Endothelial cell of umbilical vein (primary cell): ENCODE results near the gene CHIT1. TPM values are rescaled to one million over a fixed set of nuclear protein-coding genes. Genes with fewer than 3 reads are reported as not detected.
A peak's percentile ranks its signal among the peaks of the same experiment; 100 is the strongest.

Experiments
- BruUV-seq: library from RNA; stranded (reverse); fragments of 400-500 nt; replicated peaks from 2 replicates; lab custom pipeline; 2021; lab: Mats Ljungman, UMichigan
- CTCF ChIA-PET: fragments of 300-600, 350-600 bp; sonication (Branson Sonifier 250); formaldehyde crosslinking; loops from one replicate; lab custom pipeline; 2021; ENCODE audit warnings: antibody characterized with exemption, inconsistent platforms; lab: Charles Lee
- POLR2A ChIA-PET: fragments of 300-600, 350-600 bp; sonication (Branson Sonifier 250); formaldehyde crosslinking; loops from one replicate; lab custom pipeline; 2021; ENCODE audit warnings: antibody characterized with exemption, inconsistent platforms; lab: Charles Lee
- DNase-seq: peaks from one replicate; pipeline ENCODE4 v3.0.0-alpha.2; 2011; ENCODE audit warnings: low read depth, low spot score
- FAIRE-seq: peaks from 2 replicates; lab custom pipeline; 2011; peaks lifted over from hg19 to GRCh38; lab: Jason Lieb, UNC
- H2AFZ ChIP-seq: 2 replicates; pipeline ENCODE4 v1.6.0; 2012; ENCODE audit warnings: low read depth, low read length, control low read depth, inconsistent platforms
- H3K27ac ChIP-seq: 2 replicates; pipeline ENCODE4 v1.5.1; 2011; ENCODE audit warnings: low read depth, mild to moderate bottlenecking, control low read depth, low read length, moderate library complexity; ENCODE audit not compliant: insufficient read depth
- H3K27me3 ChIP-seq, 2 experiments: 2 replicates each; pipeline versions ENCODE4 v1.6.0 to v1.6.1; 2011; ENCODE audit warnings: low read length in 2 of 2, mixed read lengths in 1 of 2; ENCODE audit not compliant: control insufficient read depth in 2 of 2, insufficient read depth in 2 of 2
- H3K36me3 ChIP-seq, 2 experiments: 2 replicates in 1 of 2; 3 replicates in 1 of 2; pipeline ENCODE4 v1.5.1; 2011; ENCODE audit warnings: low read length in 2 of 2, mild to moderate bottlenecking in 1 of 2, moderate library complexity in 1 of 2; ENCODE audit not compliant: control insufficient read depth in 2 of 2, insufficient read depth in 2 of 2; ENCODE audit errors: extremely low read depth in 1 of 2
- H3K4me1 ChIP-seq: 3 replicates; pipeline ENCODE4 v1.5.1; 2011; ENCODE audit warnings: mild to moderate bottlenecking, low read length; ENCODE audit not compliant: control insufficient read depth, insufficient read depth; ENCODE audit errors: extremely low read depth
- H3K4me2 ChIP-seq: 2 replicates; pipeline ENCODE4 v1.6.1; 2011; ENCODE audit warnings: low read length, control low read depth, mixed read lengths; ENCODE audit not compliant: insufficient read depth
- H3K4me3 ChIP-seq, 3 experiments: fragments of 200-600 bp in 1 of 3; sonication (generic), shearing (Covaris generic) in 1 of 3; replicated peaks in 1 of 3; 2 replicates each; pipeline ENCODE4 v1.5.1; 2011 to 2016; ENCODE audit warnings: control low read depth in 3 of 3, low read length in 3 of 3, mild to moderate bottlenecking in 2 of 3, inconsistent platforms in 1 of 3, low read depth in 1 of 3, moderate library complexity in 1 of 3; ENCODE audit not compliant: insufficient read depth in 1 of 3
- H3K79me2 ChIP-seq: 2 replicates; pipeline ENCODE4 v1.6.0; 2012; ENCODE audit warnings: low read length, inconsistent platforms; ENCODE audit not compliant: control insufficient read depth, insufficient read depth
- H3K9ac ChIP-seq: replicated peaks from 2 replicates; pipeline ENCODE3; 2011; ENCODE audit warnings: low read length, control low read depth; ENCODE audit not compliant: insufficient read depth; ENCODE audit errors: extremely low read depth
- H3K9me1 ChIP-seq: replicated peaks from 3 replicates; pipeline ENCODE4 v1.6.0; 2011; ENCODE audit warnings: mild to moderate bottlenecking, low read length; ENCODE audit not compliant: control insufficient read depth, insufficient read depth; ENCODE audit errors: extremely low read depth
- H3K9me3 ChIP-seq: replicated peaks from 2 replicates; pipeline ENCODE4 v1.5.1; 2012; ENCODE audit warnings: low read length, inconsistent platforms; ENCODE audit not compliant: control insufficient read depth, insufficient read depth
- H4K20me1 ChIP-seq: replicated peaks from 2 replicates; pipeline ENCODE3; 2011; ENCODE audit warnings: mild to moderate bottlenecking, low read length; ENCODE audit not compliant: control insufficient read depth, insufficient read depth; ENCODE audit errors: extremely low read depth
- EZH2 ChIP-seq: IDR thresholded peaks from 2 replicates; pipeline ENCODE4 v1.6.1; 2012; ENCODE audit warnings: borderline replicate concordance, low read depth, mild to moderate bottlenecking, moderate library complexity, low read length, inconsistent platforms; ENCODE audit not compliant: severe bottlenecking
- GATA2 ChIP-seq: IDR thresholded peaks from 2 replicates; pipeline ENCODE4 v1.7.0; 2011; ENCODE audit warnings: low read depth, mild to moderate bottlenecking, moderate library complexity, mixed read lengths, low read length; ENCODE audit not compliant: insufficient read length, insufficient read depth
- JUN ChIP-seq: IDR thresholded peaks from 2 replicates; pipeline ENCODE4 v1.6.1; 2011; ENCODE audit warnings: borderline replicate concordance, low read depth; ENCODE audit not compliant: insufficient read length, insufficient read depth
- POLR2AphosphoS5 ChIP-seq: IDR thresholded peaks from 2 replicates; pipeline ENCODE4 v1.6.1; 2012; ENCODE audit warnings: low read depth, mild to moderate bottlenecking, control low read depth, low read length, moderate library complexity; ENCODE audit not compliant: insufficient read depth
- dilution Hi-C: fragments of 300-500 bp; cut with MboI; formaldehyde crosslinking; loops from one replicate; pipeline ENCODE4 v1.15.0; 2019; ENCODE audit warnings: low sequenced_read_pairs; ENCODE audit not compliant: extremely low pct_ligation_motif_present
- intact Hi-C: fragments of 100-400 bp; cut with micrococcal nuclease; formaldehyde crosslinking; loops from one replicate; pipeline ENCODE4 v1.10.0; 2022
- polyA plus RNA-seq, 4 experiments: library from polyadenylated mRNA; depleted of rRNA in 3 of 4; stranded (reverse) in 3 of 4; unstranded in 1 of 4; fragments of >200 nt; gene quantifications; 2 replicates each; pipeline versions ENCODE4 v1.2.1 to v1.2.3, GENCODE V29; 2011 to 2012; ENCODE audit warnings: missing spikeins in 1 of 4
- total RNA-seq: library from RNA; stranded (reverse); gene quantifications from 2 replicates; pipeline ENCODE4 v1.2.3, GENCODE V29; 2021
- TF ChIP-seq, protein P1 (sequence below), 2 donors: IDR thresholded peaks; 1 replicate in 1 of 2; 2 replicates in 1 of 2; pipeline ENCODE4 v1.5.1; 2011; ENCODE audit warnings: low read length in 2 of 2, mild to moderate bottlenecking in 2 of 2, moderate library complexity in 2 of 2, control low read depth in 1 of 2, inconsistent platforms in 1 of 2, low read depth in 1 of 2; ENCODE audit not compliant: insufficient read depth in 1 of 2; ENCODE audit errors: extremely low read depth in 1 of 2

The CHIT1 gene
- total and polyA plus RNA-seq, 2 donors (not counting 3 experiments of a cell fraction or from before 2014, with no cell fraction given) = not detected

DNA sequence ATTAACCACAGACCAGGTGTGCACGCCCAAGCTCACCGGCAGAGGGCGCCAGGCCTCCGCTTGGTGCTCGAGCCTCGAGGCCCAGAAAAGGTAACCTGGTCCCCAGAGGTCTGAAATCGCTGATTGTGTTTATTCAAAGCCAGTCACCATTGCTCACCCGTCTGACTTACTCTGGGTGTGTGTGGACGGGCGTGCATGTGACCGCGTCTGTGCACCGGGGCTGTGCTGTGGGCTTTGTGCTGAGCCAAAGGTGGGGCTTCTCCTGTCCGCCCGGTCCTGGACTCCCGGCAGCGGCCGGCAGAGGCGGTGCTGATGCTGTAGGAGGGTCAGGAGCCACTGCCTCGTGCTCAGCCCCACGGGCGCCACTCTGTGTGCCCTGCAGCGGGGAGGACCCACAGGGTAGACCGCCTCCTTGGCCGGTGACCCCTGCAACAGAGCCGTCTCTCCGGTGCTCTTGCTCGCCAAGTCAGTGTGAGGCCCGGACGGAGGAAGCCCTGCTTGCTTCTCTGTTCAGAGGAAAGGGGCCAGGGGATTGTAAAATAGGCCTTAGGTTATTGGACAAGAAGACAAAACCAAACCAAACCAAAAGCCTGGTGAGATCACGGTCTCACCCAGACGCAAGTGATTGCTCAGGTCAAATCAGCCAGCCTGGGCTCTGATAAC, 43.9 kb upstream of the CHIT1 start:
- no peaks in the 10 kb centered on the region for H3K9me3 ChIP-seq
- H4K20me1 ChIP-seq = no peaks in the 10 kb centered on the region
- H3K4me1 ChIP-seq = peaks cover 5% of the 10 kb centered on the region
- DNase-seq = peak; percentile 76
- peak overlapping the region; percentile 86 for H2AFZ ChIP-seq
- H3K9me1 ChIP-seq = no peaks in the 10 kb centered on the region
- peak overlapping the region; percentile 47 for H3K4me2 ChIP-seq
- no peaks in the 10 kb centered on the region for H3K36me3 ChIP-seq
- H3K9ac ChIP-seq = no peak overlapping the region
- peaks cover 4 to 6% of the 10 kb centered on the region in 2 experiments for H3K27me3 ChIP-seq
- no TSS peak for BruUV-seq
- CTCF ChIA-PET = interaction anchor here (0.6 to 19.8 kb wide), 45 partner anchors 9 to 428 kb away, joined by 3 to 1014 read pairs (median 4); partner anchors contain the start of genes ADORA1, BTG2, FMOD and MYBPH
- no peak overlapping the region for H3K4me3 ChIP-seq
- H3K27ac ChIP-seq = no peak overlapping the region
- no peaks in the 10 kb centered on the region for H3K79me2 ChIP-seq
- TF ChIP-seq POLR2AphosphoS5 = peak; percentile 20
- no peak for TF ChIP-seq EZH2
- TF ChIP-seq JUN = no peak
- TF ChIP-seq, protein P1, sequence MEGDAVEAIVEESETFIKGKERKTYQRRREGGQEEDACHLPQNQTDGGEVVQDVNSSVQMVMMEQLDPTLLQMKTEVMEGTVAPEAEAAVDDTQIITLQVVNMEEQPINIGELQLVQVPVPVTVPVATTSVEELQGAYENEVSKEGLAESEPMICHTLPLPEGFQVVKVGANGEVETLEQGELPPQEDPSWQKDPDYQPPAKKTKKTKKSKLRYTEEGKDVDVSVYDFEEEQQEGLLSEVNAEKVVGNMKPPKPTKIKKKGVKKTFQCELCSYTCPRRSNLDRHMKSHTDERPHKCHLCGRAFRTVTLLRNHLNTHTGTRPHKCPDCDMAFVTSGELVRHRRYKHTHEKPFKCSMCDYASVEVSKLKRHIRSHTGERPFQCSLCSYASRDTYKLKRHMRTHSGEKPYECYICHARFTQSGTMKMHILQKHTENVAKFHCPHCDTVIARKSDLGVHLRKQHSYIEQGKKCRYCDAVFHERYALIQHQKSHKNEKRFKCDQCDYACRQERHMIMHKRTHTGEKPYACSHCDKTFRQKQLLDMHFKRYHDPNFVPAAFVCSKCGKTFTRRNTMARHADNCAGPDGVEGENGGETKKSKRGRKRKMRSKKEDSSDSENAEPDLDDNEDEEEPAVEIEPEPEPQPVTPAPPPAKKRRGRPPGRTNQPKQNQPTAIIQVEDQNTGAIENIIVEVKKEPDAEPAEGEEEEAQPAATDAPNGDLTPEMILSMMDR (IDR thresholded peaks at IDR 0.05; ENCODE audit: extremely low read depth in 1 of 2, insufficient read depth in 1 of 2, low read depth in 1 of 2, low read length in 2 of 2) = peak; percentile 96 to 97
- TF ChIP-seq GATA2 = no peak
- intact Hi-C loops (loop anchor here (1.0 to 2.0 kb wide), 6 partner anchors 17 to 214 kb away; partner anchors contain the start of gene BTG2), dilution Hi-C loops (no loop called here)
- POLR2A ChIA-PET = interaction anchor here (0.6 to 1.0 kb wide), 2 partner anchors 33 to 54 kb away, joined by 4 to 5 read pairs; no protein-coding TSS in a partner anchor
- FAIRE-seq = peak; percentile 86
